ENCODE data around the gene SP6.

The SP6 gene

GRCh38 chr17:47812146-47812920, 38.6 kb downstream of the SP6 start:
- no peak for DNase-seq (ENCODE audit: low read depth)

DNA sequence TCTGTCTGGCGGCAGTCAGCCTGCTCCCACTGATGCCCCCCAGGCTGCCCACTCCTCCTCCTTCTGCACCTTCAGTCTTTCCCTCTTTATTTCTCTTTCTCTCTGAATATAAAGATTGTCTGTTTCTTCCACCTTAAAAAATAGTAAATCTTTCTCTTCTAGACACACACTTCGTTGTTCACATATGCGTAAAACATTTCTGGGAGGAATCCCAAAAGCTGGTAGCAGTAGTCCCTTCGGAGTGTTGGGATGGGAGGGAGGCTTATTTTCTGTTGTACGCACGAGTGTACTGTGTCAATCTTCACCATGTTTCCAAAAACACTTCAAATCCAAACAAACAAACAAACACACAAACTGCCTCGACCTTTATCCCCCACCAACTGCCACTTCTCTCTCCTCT, 39.3 kb downstream of the SP6 start:
- no peak for DNase-seq (ENCODE audit: low read depth)

DNA sequence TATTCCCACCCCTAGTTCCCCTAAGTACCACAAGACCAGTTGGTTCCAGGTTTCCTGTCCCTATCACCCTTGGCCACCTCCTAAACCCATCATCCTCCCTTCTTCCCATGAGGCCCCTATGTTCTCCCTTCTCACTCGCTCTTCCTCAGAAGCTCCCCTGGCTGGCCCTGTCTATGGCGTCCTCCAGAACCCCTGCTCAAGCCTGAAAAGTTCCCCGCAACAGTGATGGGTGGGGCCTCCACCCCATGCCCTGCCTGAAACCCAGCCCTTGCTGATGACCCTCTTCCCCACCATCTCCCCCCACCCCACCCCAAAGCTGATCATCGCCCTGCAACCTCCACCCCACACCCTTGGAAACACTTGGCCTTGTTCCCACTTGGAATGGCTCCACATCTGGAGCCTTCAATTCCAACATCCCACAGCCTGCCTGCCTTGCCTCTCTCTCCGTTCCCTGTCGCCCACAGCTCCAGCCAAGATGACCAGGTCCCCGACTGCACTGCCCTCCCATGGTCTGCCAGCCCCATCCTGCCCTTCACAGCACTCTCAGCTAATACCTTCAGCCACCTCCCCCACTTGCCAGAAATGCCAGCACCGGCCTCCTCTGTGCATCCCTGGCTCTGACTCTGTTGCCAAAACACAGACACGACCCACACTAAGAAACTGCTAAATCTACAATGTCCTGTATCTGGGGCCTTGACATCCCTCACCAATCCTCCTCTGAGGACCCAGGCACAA, 39.9 kb downstream of the SP6 start:
- no peak for DNase-seq (ENCODE audit: low read depth)

GRCh38 chr17:47810200-47810821, 40.7 kb downstream of the SP6 start:
- peak; percentile 74 for DNase-seq (ENCODE audit: low read depth)

- no peak for DNase-seq (ENCODE audit: low read depth)
Measured at GRCh38 chr17:47808830-47809480, 42.0 kb downstream of the SP6 start.

- DNase-seq (ENCODE audit: low read depth), result no peak
Measured at GRCh38 chr17:47808036-47808829, 42.7 kb downstream of the SP6 start.

DNA sequence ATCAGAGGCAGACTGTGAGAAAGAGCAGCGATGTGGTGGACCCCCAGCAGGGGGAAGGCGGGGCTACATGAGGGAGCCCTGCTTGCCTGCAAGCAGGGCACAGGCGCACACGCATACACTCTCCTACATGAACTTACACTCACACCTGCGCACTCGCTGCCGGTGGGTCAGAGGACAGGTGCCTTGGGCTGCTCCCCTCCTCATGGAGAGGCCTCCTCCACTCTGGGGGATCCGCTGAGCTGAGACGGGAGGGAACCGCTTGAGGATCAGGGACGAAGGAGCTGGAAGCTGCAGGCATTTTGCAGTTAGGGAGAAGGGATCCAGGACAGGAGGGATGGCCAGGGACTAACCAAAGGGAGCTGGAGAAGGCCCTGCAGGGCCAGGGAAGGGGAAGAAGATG, 43.5 kb downstream of the SP6 start:
- no peak for DNase-seq (ENCODE audit: low read depth)

GRCh38 chr17:47806913-47807255, 44.1 kb downstream of the SP6 start:
- no peak for DNase-seq (ENCODE audit: low read depth)

GRCh38 chr17:47806026-47806912, 44.7 kb downstream of the SP6 start:
- no peak for DNase-seq (ENCODE audit: low read depth)

GRCh38 chr17:47804461-47804860, 46.5 kb downstream of the SP6 start:
- DNase-seq (ENCODE audit: low read depth), result no peak

- DNase-seq (ENCODE audit: low read depth), result no peak
Measured at GRCh38 chr17:47803751-47804150, 47.2 kb downstream of the SP6 start.

DNA sequence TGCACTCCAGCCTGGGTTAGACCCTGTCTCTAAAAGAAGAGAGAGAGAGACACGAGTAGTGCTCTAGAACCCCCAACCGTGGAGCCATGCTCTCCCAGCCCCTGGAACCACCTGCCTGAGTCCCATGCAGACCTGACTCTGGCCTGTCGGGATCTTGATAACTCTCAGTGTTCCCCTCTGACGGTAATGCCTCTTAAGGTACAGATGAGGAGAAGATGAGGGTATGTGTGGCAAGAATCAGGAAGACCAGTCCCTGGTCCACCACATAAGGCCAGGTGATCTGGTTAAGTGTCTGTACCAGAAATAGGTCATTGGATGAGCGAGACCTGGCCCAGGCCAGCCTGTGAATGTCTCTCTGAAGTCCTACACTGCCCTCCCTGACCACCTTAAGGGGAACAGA, 47.8 kb downstream of the SP6 start:
- no peak for DNase-seq (ENCODE audit: low read depth)

- DNase-seq (ENCODE audit: low read depth), result no peak
Measured at GRCh38 chr17:47802341-47803022, 48.5 kb downstream of the SP6 start.

GRCh38 chr17:47801906-47802305, 49.1 kb downstream of the SP6 start:
- no peak for DNase-seq (ENCODE audit: low read depth)

- no peak for DNase-seq (ENCODE audit: low read depth)
Measured at GRCh38 chr17:47801176-47801765, 49.7 kb downstream of the SP6 start.

DNA sequence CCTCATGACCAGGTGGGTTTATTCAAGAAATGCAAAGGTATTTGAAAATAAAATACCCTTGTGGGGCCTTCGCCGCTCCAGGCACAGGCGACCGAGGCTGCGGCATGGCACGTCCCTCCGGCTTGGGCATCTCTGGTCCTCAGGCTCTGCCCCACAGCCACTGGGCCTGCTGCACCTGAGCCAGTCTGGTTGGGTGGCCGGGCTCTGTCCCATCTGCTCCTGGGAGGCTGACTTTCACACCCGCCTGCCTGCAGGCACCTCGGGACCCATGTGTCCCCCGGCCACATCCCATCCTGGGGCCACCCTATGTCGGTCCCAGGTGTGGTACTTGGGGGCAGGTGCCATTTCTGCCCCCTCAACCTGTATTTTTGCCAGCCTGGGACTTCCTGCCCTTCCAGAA, 50.3 kb downstream of the SP6 start:
- DNase-seq (ENCODE audit: low read depth), result no peak

DNA sequence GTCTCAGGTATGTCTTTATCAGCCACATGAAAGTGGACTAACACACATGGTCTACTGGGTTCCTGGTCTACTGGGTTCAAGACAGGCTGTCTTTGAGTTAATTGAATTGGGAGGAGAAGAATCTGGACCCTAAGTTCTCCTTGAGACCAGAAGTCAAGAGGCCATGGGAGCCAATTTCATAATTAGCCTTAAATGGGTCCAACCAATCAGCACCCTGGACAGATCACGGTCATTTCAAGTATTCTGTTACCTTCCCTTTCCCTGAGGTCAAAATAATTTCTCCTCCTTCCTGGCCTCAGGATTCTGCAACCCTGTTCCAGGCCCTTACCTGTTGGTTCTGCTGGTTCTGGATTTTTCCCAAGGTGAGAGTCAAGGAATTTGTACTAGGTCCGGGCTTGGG, 53.2 kb downstream of the SP6 start:
- DNase-seq (ENCODE audit: low read depth), result no peak
